Erythroblast (primary cell): ENCODE data around the gene LRRC3.

Experiments
- GATA1 ChIP-seq: IDR thresholded peaks from 2 replicates; pipeline ENCODE4 v1.6.1; 2011; ENCODE audit warnings: low read depth, mild to moderate bottlenecking, control low read depth, low read length, moderate library complexity
- POLR2A ChIP-seq: IDR thresholded peaks from 2 replicates; pipeline ENCODE4 v1.6.1; 2011; ENCODE audit warnings: mild to moderate bottlenecking, low read length

DNA sequence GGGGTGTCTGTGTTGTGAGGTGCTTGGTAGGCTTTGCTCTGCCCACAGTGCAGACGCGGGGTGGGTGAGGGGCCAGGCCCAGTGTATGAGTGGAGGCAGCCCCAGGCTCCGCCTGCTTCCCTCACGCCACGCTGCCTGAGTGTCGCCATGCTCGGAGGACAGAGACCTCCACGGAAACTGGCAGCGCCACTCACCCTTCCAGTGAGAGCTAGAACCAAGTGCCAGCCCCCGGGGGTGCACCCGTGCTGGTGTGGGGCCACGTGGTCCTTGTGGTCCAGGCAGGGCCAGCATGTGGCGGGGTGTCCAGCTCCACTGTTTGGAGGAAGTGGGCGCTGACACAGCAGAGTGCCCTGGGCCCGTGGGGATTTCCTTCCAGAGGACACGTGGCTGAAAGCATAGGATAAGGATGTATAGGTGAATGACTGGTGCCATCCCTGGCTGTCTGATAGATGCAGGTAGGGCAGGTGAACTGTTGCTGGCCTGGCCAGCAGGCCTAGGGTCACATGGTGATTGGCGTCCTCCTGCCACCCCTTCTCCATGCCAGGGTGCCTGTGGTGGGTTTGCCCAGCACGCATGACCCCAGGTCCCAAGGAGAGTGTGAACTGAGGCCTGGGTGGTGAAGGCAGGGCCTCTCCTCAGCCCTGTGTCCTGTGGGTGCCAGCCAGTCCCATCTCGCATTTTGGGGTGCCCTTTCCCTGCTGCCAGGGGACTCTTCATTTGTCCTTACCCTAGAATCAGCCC, 3.8 kb downstream of the LRRC3 start:
- TF ChIP-seq POLR2A (no peak), GATA1 (no peak)
